Vagina (tissue), 2 donors: ENCODE measurements around the gene ZFX.

Source experiments
- CTCF ChIP-seq, 3 experiments: fragments of 450-650 bp in 2 of 3; fragments of 200-600 bp in 1 of 3; sonication (generic) in 1 of 3; IDR thresholded peaks; one replicate each; pipeline ENCODE4 v1.5.1; 2017 to 2019; ENCODE audit warnings: antibody characterized with exemption in 3 of 3, mild to moderate bottlenecking in 2 of 3, moderate library complexity in 2 of 3
- POLR2A ChIP-seq, 2 donors: fragments of 450-650 bp; IDR thresholded peaks; one replicate each; pipeline ENCODE4 v1.6.1; 2017; ENCODE audit warnings: antibody characterized with exemption in 2 of 2, mild to moderate bottlenecking in 2 of 2, moderate library complexity in 2 of 2
- POLR2AphosphoS5 ChIP-seq, 2 donors: sonication (generic); formaldehyde crosslinking; IDR thresholded peaks; one replicate each; pipeline ENCODE4 v1.9.0; 2017; ENCODE audit warnings: antibody characterized with exemption in 2 of 2, mild to moderate bottlenecking in 2 of 2, low read depth in 1 of 2; ENCODE audit not compliant: insufficient read depth in 1 of 2

GRCh38 chrX:24232796-24233195, 83.3 kb downstream of the ZFX start:
- TF ChIP-seq CTCF (IDR thresholded peaks at IDR 0.05) (no peak), POLR2A (IDR thresholded peaks at IDR 0.05) (no peak), POLR2AphosphoS5 (IDR thresholded peaks at IDR 0.05; ENCODE audit: insufficient read depth in 1 of 2, low read depth in 1 of 2) (no peak)
